Panc1 (cell line): Measurements from ENCODE around the gene TMEM131.

Source experiments
- POLR2AphosphoS5 ChIP-seq: IDR thresholded peaks from 2 replicates; pipeline ENCODE4 v1.6.1; 2012; ENCODE audit warnings: mild to moderate bottlenecking, low read depth, low read length, moderate library complexity
- SIN3A ChIP-seq: IDR thresholded peaks from 2 replicates; pipeline ENCODE4 v1.6.1; 2012; ENCODE audit warnings: low read depth, mild to moderate bottlenecking, low read length, moderate library complexity, borderline replicate concordance; ENCODE audit not compliant: insufficient read depth
- TCF7L2 ChIP-seq: IDR thresholded peaks from 2 replicates; pipeline ENCODE4 v1.6.1; 2011; ENCODE audit warnings: mild to moderate bottlenecking, low read depth, low read length, inconsistent platforms
- TF ChIP-seq, protein P1 (sequence below), 2 experiments: IDR thresholded peaks; 2 replicates each; pipeline ENCODE4 v1.6.1; 2011 to 2012; ENCODE audit warnings: low read depth in 2 of 2, control low read depth in 1 of 2, low read length in 1 of 2, mild to moderate bottlenecking in 1 of 2, moderate library complexity in 1 of 2; ENCODE audit not compliant: insufficient read depth in 1 of 2
- TF ChIP-seq, protein P2 (sequence below): fragments of 450-650 bp; IDR thresholded peaks from 2 replicates; pipeline ENCODE4 v1.5.1; 2017; ENCODE audit warnings: mild to moderate bottlenecking

DNA sequence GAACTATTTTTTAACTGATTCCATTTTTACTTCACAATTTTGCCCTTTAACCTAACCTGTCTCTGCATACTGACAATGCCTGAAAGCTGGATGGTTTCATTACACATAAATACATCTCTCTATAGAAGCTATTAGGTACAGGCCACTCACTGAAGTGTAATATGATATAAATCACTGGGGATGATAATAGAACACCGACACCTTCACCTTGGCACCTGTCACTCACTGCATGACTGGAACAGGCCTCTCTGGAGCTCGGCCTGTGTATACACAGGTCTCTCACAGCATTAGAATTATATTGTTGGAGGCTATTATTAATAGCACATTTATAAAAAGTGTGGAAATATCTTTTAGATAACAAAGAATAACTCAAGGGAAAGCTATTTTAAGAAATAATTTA lies 138.2 kb downstream of the TMEM131 start:
- TF ChIP-seq, protein P1, sequence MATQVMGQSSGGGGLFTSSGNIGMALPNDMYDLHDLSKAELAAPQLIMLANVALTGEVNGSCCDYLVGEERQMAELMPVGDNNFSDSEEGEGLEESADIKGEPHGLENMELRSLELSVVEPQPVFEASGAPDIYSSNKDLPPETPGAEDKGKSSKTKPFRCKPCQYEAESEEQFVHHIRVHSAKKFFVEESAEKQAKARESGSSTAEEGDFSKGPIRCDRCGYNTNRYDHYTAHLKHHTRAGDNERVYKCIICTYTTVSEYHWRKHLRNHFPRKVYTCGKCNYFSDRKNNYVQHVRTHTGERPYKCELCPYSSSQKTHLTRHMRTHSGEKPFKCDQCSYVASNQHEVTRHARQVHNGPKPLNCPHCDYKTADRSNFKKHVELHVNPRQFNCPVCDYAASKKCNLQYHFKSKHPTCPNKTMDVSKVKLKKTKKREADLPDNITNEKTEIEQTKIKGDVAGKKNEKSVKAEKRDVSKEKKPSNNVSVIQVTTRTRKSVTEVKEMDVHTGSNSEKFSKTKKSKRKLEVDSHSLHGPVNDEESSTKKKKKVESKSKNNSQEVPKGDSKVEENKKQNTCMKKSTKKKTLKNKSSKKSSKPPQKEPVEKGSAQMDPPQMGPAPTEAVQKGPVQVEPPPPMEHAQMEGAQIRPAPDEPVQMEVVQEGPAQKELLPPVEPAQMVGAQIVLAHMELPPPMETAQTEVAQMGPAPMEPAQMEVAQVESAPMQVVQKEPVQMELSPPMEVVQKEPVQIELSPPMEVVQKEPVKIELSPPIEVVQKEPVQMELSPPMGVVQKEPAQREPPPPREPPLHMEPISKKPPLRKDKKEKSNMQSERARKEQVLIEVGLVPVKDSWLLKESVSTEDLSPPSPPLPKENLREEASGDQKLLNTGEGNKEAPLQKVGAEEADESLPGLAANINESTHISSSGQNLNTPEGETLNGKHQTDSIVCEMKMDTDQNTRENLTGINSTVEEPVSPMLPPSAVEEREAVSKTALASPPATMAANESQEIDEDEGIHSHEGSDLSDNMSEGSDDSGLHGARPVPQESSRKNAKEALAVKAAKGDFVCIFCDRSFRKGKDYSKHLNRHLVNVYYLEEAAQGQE (IDR thresholded peaks at IDR 0.05; ENCODE audit: insufficient read depth in 1 of 2, low read depth in 2 of 2, low read length in 1 of 2): no peak
- TF ChIP-seq POLR2AphosphoS5: no peak
- TF ChIP-seq, protein P2, sequence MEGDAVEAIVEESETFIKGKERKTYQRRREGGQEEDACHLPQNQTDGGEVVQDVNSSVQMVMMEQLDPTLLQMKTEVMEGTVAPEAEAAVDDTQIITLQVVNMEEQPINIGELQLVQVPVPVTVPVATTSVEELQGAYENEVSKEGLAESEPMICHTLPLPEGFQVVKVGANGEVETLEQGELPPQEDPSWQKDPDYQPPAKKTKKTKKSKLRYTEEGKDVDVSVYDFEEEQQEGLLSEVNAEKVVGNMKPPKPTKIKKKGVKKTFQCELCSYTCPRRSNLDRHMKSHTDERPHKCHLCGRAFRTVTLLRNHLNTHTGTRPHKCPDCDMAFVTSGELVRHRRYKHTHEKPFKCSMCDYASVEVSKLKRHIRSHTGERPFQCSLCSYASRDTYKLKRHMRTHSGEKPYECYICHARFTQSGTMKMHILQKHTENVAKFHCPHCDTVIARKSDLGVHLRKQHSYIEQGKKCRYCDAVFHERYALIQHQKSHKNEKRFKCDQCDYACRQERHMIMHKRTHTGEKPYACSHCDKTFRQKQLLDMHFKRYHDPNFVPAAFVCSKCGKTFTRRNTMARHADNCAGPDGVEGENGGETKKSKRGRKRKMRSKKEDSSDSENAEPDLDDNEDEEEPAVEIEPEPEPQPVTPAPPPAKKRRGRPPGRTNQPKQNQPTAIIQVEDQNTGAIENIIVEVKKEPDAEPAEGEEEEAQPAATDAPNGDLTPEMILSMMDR: no peak
- no peak for TF ChIP-seq TCF7L2
- TF ChIP-seq SIN3A: no peak
